Left renal pelvis (tissue), 4 donors: ENCODE results near the gene KCTD16. TPM values are rescaled to one million over a fixed set of nuclear protein-coding genes. Genes with fewer than 3 reads are reported as not detected.

ENCODE experiments used
- DNase-seq, 4 donors: peaks; one replicate each; pipeline ENCODE4 v3.0.0-alpha.2; 2013; ENCODE audit warnings: low read depth in 4 of 4, low spot score in 3 of 4
- polyA plus RNA-seq, 4 donors: library from polyadenylated mRNA; unstranded; fragments of 120-200 nt; gene quantifications; one replicate each; pipeline ENCODE4 v1.2.1, GENCODE V29; 2013; ENCODE audit not compliant: insufficient read length in 4 of 4

The KCTD16 gene
- polyA plus RNA-seq, 4 donors = 0.60 to 2.8 (median 2.4) TPM

- DNase-seq = no peak
These were observed 35.5 kb downstream of the KCTD16 start for GRCh38 chr5:144206141-144206540.

DNA sequence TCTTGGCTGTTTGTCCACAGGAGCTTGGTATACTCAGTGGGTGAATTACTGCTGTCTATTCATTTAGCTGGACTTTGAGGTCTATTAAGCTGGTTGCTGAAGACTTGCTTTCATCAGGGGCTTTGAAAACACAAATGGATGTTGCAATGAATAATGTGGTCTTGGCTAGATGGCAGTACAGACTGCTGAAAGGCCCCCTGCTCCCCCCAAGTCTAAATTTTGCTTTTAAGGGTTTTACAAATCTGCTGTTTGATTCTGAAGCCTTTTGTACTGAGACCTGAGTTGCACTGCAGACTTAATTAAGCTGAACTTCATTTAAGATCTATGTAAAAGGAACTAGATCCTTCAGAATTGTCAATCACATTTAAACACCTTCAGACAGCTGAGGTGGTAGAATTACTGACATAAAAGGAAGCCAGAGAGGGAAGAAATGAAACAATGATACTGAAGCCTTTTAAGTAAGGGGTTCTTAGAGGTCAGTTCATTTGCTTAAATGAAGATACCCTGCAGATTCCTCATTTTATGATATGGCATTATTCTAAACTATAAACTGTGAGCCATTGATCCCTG is 37.3 kb downstream of the KCTD16 start:
- no peak for DNase-seq

- no peak for DNase-seq
These were observed 38.7 kb downstream of the KCTD16 start for GRCh38 chr5:144209361-144209760.

GRCh38 chr5:144210655-144211054 is 40.0 kb downstream of the KCTD16 start:
- DNase-seq = no peak

- no peak for DNase-seq
These were observed 49.2 kb downstream of the KCTD16 start for GRCh38 chr5:144219869-144220268.

DNA sequence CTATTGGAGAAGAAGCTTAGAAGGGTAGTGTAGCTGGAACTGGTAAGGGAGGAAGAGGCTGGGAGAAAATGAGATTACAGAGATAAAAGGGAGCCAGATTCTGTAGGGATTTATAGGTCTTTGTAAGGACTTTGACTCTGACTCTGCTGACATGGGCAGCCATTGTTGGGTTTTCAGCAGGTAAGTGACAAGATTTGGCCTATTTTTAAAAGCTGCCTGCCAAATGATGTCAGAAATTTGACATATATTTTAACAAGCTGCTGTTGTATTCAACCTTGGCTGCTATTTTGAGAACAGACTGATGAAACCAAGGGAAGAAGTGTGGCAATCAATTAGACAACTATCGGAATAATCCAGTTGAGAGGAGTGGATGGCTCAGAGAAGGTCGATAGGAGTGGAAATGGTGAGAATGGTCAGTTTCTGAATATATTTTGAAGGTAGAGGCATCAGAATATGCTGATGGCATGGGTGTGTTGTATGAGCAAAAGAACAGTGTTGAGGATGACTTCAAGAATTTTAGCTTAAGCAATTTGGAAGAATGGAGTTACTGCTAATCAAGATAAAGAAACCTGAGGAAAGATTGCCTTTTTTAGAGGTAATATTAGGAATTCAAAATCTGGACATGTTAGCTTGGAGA is 56.8 kb downstream of the KCTD16 start:
- no peak for DNase-seq

- DNase-seq = no peak
These were observed 60.1 kb downstream of the KCTD16 start for GRCh38 chr5:144230806-144231205.

DNA sequence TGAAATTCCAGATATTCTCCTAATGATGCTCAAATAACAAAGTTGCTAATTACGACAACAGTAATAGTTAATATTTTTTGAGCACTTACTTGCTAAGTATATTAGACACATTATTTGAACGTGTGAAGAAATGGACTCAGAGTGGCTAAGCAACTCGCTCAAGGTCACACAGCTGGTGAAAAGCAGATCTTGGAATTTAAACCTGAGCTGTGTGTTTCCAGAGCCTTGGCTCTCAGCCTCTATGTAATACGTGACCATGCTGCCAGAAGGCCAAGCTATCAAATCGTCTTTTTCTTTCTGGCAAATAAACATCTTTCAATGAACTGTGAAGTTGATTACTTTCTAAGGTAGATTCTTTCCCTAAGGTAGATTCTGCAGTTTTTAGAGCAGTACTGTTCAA is 61.6 kb downstream of the KCTD16 start:
- no peak for DNase-seq

DNA sequence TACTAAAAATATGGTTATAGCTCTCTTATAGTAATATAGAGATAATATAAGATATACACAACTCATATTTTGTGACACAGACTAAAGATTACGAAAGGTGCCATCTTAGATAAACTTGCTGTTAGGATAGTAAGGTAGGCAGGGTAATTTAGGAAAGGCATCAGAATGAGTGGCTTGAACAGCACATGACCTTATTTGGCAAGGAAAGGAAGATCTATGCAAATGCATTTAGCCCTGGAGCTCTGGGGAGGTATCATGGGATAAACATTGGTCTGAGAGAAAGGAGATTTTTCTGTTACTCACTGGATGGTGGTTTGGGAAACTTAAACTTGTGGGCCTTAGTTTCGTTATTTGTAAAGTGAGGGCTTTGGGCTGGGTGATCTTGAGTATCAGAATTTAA is 65.8 kb downstream of the KCTD16 start:
- DNase-seq = no peak

DNA sequence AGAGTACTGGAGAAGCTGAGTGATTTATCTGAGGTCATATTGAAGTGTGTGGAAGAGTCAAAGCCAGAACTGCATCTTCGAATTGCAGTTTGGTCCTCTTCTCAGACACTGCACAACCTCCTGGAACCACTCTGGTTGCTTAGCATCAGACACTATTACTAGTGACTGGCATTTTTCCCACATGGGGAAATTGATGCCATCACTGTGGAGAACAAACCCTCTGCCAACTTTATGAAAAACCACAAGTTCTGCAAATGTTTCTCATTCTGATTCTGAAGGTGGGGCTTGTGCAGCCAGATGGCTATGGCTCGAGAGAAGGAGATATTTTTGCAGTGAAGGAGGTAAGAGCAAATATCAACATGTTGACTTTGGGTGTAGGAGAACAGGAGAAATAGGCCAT is 67.2 kb downstream of the KCTD16 start:
- DNase-seq = no peak

GRCh38 chr5:144247131-144247530 is 76.5 kb downstream of the KCTD16 start:
- DNase-seq = no peak

DNA sequence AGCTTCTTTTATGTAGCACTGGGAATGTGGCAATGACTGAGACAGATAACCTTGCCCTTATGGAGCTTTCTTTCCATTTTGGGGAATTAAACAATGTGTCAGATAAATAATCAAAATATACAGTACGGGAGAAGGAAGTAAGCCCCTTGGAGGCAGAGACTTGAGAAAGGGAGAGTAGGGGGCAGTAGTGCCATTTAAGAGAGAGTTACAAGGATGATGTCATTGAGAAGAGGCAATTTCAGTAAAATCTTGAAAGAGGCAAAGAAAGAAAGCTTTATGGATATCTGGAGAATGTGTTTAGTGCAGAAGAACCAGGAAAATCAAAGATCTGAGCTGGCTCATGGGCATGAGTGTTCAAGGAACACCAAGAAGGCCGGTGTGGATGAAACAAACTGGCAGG is 77.3 kb downstream of the KCTD16 start:
- no peak for DNase-seq

DNA sequence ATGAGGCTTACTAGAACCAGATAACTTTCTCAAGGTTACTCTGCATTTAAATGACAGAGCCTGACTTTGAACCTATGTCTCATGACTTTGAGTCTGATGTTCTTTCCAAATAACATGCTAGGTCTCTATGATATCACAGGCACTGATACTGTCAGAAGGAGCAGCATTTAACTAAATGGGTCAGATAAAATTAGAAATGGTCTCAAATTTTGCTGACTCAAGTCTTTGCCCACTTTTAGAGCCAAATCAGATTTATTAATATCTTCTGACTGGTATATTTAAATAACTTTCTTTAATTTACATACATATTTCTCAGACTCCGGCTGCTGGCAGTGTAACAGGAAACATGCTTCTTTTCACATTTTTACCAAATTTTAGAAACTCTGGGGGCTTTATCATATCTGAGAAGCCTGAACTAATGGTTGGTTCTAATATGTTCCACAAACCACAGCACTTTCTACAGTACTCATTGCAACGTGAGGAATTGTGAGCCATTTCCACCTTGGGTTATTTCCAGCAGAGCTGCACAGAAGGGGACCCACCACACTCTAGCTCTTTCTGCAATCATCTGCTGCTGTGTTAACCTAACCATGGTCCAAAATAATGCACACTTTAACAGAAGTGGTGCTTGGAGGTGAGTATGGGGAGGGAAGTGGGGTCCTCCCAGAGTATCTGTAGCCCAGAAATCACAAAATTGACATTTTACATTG is 79.2 kb downstream of the KCTD16 start:
- no peak for DNase-seq

DNA sequence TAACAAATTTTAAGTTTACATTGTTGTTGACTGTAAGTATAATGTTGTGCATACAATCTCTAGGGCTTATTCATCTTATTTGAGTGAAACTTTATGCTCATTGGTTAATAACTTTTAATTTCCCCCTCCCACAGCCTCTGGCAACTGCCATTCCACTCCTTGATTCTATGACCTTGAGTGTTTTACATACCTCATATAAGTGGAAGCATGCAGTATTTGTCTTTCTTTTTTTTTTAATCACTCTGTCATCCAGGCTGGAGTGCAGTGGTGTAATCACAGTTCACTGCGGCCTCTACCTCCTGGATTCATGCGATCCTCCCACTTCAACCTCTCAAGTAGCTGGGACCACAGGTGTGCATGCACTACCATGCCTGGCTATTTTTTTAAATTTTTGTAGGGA is 83.9 kb downstream of the KCTD16 start:
- DNase-seq = no peak

DNA sequence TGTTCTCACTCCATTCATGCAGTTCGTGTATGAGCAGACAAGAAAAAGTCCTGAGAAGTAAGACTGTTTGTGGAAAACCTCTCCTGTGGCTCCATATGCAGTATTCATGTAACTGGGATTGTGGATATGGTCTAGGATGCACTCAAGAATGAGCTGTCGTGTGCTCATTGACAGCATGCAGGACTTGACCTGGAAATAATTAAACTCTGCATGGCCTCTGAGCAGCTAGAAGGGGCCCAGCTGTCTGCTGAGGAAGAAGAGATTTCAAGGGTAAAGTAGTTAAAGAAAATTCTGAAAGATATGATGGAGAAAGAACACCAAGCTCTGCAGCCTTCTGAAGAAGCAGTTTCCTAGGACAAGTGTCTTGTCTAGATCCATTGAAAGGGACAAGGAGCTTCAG is 89.4 kb downstream of the KCTD16 start:
- DNase-seq = no peak

DNA sequence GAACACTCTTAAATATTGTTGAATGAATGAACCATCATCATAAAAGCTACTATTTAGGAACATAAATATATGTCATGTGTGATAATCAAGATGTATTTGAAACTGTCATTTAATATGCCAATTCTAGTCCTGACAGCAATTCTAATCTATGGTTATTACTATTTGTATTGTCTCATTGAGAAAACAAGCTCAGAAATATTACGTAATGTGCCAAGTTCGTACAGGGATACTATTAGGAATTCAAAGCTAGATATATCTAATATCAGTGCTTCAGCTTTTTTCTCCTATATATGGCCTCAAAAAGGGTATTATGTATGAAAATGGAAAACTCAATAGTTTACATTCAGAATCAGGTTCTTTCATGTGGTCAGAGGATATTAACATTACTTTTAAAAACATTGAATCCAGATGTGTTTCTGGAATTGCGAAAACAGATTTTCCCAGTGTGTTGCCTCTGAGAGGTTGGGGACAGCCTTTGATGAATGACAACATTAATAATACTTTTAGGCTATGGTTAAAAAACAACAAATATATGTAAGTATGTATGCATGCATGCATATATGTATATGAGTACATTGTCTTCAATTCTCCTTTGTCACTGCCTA is 95.1 kb downstream of the KCTD16 start:
- no peak for DNase-seq

DNA sequence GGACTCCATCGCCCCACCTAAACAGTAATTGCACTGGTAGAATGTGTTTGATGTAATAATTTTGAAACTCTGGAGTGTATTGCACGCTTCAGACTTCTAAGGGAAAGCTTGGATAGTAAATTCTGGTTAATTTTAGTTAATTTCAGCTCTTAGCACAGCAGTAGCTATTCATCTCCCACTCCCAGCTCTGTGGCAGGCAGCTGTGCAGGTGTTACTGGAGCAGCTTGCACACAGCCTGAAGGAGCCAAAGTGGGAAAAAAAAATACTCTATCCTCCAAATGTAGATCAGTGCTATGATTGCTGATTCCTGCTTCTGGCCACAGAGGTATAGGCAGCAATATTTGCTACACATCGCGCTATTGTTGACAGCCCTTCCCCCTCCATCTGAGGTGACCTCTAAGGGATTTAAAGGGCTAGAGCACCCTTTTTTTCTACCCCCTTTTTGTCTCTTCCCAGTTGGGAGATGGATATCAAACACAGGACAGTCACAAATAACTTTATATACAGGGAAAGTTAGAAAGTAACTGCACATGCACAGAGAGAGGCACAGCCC is 97.4 kb downstream of the KCTD16 start:
- DNase-seq = no peak

DNA sequence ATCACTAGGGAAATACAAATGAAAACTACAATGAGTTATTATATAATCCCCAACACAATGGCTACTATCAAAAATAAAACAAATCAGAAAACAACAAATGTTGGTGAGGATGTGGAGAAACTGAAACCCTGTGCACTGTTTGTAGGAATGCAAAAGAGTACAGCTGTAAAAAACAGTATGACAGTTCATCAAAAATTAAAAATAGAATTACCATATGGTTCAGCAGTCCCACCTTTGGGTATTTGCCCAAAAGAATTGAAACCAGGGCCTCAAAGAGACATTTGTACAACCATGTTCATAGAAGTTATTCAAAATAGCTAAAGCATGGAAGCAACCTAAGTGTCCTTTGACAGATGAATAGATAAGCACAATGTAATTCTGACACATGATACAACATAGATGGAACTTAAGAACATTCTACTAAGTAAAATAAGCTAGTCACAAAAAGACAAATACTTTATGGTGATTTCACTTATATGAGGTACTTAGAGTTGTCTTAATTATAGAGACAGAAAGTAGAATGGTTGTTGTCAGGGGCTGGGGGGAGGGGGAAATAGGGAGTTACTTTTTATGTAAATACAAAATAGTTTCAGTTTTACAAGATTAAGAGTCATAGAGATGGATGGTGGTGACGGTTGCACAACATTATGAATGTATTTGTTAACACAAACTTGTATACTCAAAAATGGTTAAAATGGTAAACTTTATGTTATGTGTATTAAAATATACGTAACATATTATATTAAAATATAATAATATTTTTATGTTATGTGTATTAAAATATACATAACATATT is 102.8 kb downstream of the KCTD16 start:
- no peak for DNase-seq

GRCh38 chr5:144275329-144275728 is 104.7 kb downstream of the KCTD16 start:
- no peak for DNase-seq

- no peak for DNase-seq
These were observed 105.6 kb downstream of the KCTD16 start for GRCh38 chr5:144276034-144276822.
